Peyer's patch (tissue), 4 donors: Measurements from ENCODE around the gene FLOT1. TPM values are rescaled to one million over a fixed set of nuclear protein-coding genes. Genes with fewer than 3 reads are reported as not detected.

Experiments
- DNase-seq, 3 donors: peaks; one replicate each; pipeline ENCODE4 v3.0.0-alpha.2; 2017 to 2019
- H3K27ac ChIP-seq, 4 donors: fragments of 200-600 bp; sonication (generic); one replicate each; pipeline ENCODE4 v1.5.1; 2016 to 2019
- H3K27me3 ChIP-seq, 2 donors: fragments of 200-600 bp; sonication (generic); one replicate each; pipeline ENCODE4 v1.5.1; 2019
- H3K36me3 ChIP-seq, 3 donors: fragments of 200-600 bp; sonication (generic); one replicate each; pipeline ENCODE4 v1.5.1; 2016 to 2019
- H3K4me1 ChIP-seq, 4 donors: fragments of 200-600 bp; sonication (generic); one replicate each; pipeline ENCODE4 v1.5.1; 2016 to 2019
- H3K4me3 ChIP-seq, 4 donors: fragments of 200-600 bp; sonication (generic); 1 replicate in 3 of 4; 2 replicates in 1 of 4; pipeline ENCODE4 v1.5.1; 2016 to 2019; ENCODE audit warnings: mild to moderate bottlenecking in 1 of 4
- H3K9me3 ChIP-seq, 4 donors: fragments of 200-600 bp; sonication (generic); one replicate each; pipeline ENCODE4 v1.5.1; 2016 to 2019; ENCODE audit warnings: mild to moderate bottlenecking in 1 of 4
- CTCF ChIP-seq, 6 experiments: fragments of 450-650 bp in 4 of 6; fragments of 200-600 bp in 2 of 6; sonication (generic) in 1 of 6; IDR thresholded peaks; one replicate each; pipeline ENCODE4 v1.5.1; 2017 to 2019; ENCODE audit warnings: antibody characterized with exemption in 6 of 6, mild to moderate bottlenecking in 3 of 6, moderate library complexity in 1 of 6
- POLR2A ChIP-seq, 2 donors: fragments of 450-650 bp; IDR thresholded peaks; one replicate each; pipeline ENCODE4 v1.5.1; 2017; ENCODE audit warnings: antibody characterized with exemption in 2 of 2, mild to moderate bottlenecking in 2 of 2, moderate library complexity in 2 of 2
- total RNA-seq, 4 donors: library from RNA; depleted of rRNA; stranded (reverse); fragments of >200 nt; gene quantifications; one replicate each; pipeline ENCODE4 v1.1.0, GENCODE V29; 2016

Gene FLOT1
- total RNA-seq, 4 donors from 2014 or later = 74.1 to 151 (median 100) TPM

GRCh38 chr6:30691208-30691847 is 51.2 kb downstream of the FLOT1 start:
- peaks cover 0 to 36% (median 26%) of the 10 kb centered on the region in 4 donors for H3K4me1 ChIP-seq
- H3K4me3 ChIP-seq = peak overlapping the region; percentile 56 to 77 (median 68)
- no peaks in the 10 kb centered on the region for H3K27me3 ChIP-seq
- DNase-seq = no peak
- H3K9me3 ChIP-seq = no peaks in the 10 kb centered on the region
- peak overlapping the region; percentile 51 to 98 (median 88) for H3K27ac ChIP-seq
- no peak for TF ChIP-seq POLR2A (IDR thresholded peaks at IDR 0.05)
- no peaks in the 10 kb centered on the region for H3K36me3 ChIP-seq

- TF ChIP-seq CTCF (IDR thresholded peaks at IDR 0.05) (no peak), POLR2A (IDR thresholded peaks at IDR 0.05) (no peak)
- no peaks in the 10 kb centered on the region for H3K9me3 ChIP-seq
- peak within 1 kb of the TSS; percentile 51 to 98 (median 88) for H3K27ac ChIP-seq
- H3K4me1 ChIP-seq = peaks cover 0 to 36% (median 26%) of the 10 kb centered on the region in 4 donors
- no peaks in the 10 kb centered on the region for H3K27me3 ChIP-seq
- peak; percentile 88 to 92 (median 92) for DNase-seq
- peak within 1 kb of the TSS; percentile 56 to 77 (median 68) for H3K4me3 ChIP-seq
- no peaks in the 10 kb centered on the region for H3K36me3 ChIP-seq
Measured at GRCh38 chr6:30690403-30691207, 51.9 kb downstream of the FLOT1 start, which contains the start of gene NRM. Gene NRM (minus strand): TSS chr6:30690984. CDS start chr6:30690974, 10 bp downstream.

GRCh38 chr6:30689985-30690384 is 52.5 kb downstream of the FLOT1 start:
- TF ChIP-seq POLR2A (IDR thresholded peaks at IDR 0.05) (no peak), CTCF (IDR thresholded peaks at IDR 0.05) (no peak)
- Histone ChIP-seq H3K4me3 (peak overlapping the region; percentile 56 to 77 (median 68)), H3K4me1 (peaks cover 0 to 36% (median 26%) of the 10 kb centered on the region in 4 donors), H3K27ac (peak overlapping the region; percentile 51 to 98 (median 88)), H3K27me3 (no peaks in the 10 kb centered on the region), H3K9me3 (no peaks in the 10 kb centered on the region), H3K36me3 (no peaks in the 10 kb centered on the region)
- no peak for DNase-seq

GRCh38 chr6:30689022-30689865 is 53.2 kb downstream of the FLOT1 start:
- Histone ChIP-seq H3K27ac (peak overlapping the region; percentile 86 to 98 (median 94)), H3K9me3 (no peaks in the 10 kb centered on the region), H3K27me3 (no peaks in the 10 kb centered on the region), H3K4me3 (no peak overlapping the region), H3K36me3 (no peaks in the 10 kb centered on the region), H3K4me1 (peaks cover 0 to 36% (median 26%) of the 10 kb centered on the region in 4 donors)
- no peak for DNase-seq
- TF ChIP-seq POLR2A (IDR thresholded peaks at IDR 0.05) (no peak), CTCF (IDR thresholded peaks at IDR 0.05) (no peak)

DNA sequence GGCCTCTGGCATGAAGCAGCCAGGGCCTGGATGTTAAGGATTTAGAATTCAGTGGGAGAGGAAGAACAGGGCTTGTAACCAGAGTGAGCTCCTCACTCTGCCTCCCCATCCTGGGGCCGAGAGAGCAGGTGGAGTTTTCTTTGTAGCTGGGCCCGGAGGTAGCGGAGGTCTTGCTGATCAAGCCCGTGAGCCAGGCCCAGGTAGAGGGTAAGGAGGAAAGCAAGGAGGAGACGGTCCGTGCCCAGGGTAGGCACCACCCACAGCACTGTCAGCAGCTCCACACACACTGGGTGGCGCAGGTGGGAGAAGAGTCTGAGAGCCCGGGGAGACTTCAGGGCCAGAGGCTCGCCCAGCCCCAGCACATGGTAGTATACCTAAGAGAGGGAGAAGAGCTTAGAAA is 53.9 kb downstream of the FLOT1 start:
- peak overlapping the region; percentile 86 to 98 (median 94) for H3K27ac ChIP-seq
- H3K9me3 ChIP-seq = no peaks in the 10 kb centered on the region
- H3K4me3 ChIP-seq = peak overlapping the region in 1 of 4 donors; percentile 75
- H3K4me1 ChIP-seq = peaks cover 0 to 40% (median 26%) of the 10 kb centered on the region in 4 donors
- no peaks in the 10 kb centered on the region for H3K36me3 ChIP-seq
- peak in 2 of 3 donors; percentile 74 to 75 for DNase-seq
- no peak for TF ChIP-seq POLR2A (IDR thresholded peaks at IDR 0.05)
- no peak for TF ChIP-seq CTCF (IDR thresholded peaks at IDR 0.05)
- H3K27me3 ChIP-seq = no peaks in the 10 kb centered on the region
